ENCODE measurements around the gene MSH3. TPM values are rescaled to one million over a fixed set of nuclear protein-coding genes. Genes with fewer than 3 reads are reported as not detected.

The MSH3 gene
- total RNA-seq, 1 experiment from 2014 or later, result 21.9 TPM

GRCh38 chr5:80704221-80704620 is 49.8 kb downstream of the MSH3 start:
- TF ChIP-seq CTCF (IDR thresholded peaks at IDR 0.05; ENCODE audit: unreplicated experiment), result no peak
- H3K36me3 Mint-ChIP-seq (ENCODE audit: insufficient read depth, unreplicated experiment), result peaks cover 24% of the 10 kb centered on the region
- intact Hi-C loops (cut with micrococcal nuclease), result no loop called here
- no peak overlapping the region for H3K27ac Mint-ChIP-seq (ENCODE audit: low read depth, unreplicated experiment)
- no peaks in the 10 kb centered on the region for H3K27me3 Mint-ChIP-seq (ENCODE audit: insufficient read depth, unreplicated experiment)
- DNase-seq (ENCODE audit: unreplicated experiment), result no peak
- ChIA-PET POLR2A (no interaction called here), CTCF (interaction anchor here (1.2 kb wide), 1 partner anchor 11 kb away, joined by 3 read pairs; no protein-coding TSS in a partner anchor)
- H3K4me1 Mint-ChIP-seq (ENCODE audit: insufficient read depth, unreplicated experiment), result no peaks in the 10 kb centered on the region
- no peaks in the 10 kb centered on the region for H3K9me3 Mint-ChIP-seq (ENCODE audit: unreplicated experiment)
- BruUV-seq (replicated peaks), result no TSS peak
- H3K4me3 Mint-ChIP-seq (ENCODE audit: unreplicated experiment), result no peak overlapping the region

- no peaks in the 10 kb centered on the region for H3K27me3 Mint-ChIP-seq (ENCODE audit: insufficient read depth, unreplicated experiment)
- ChIA-PET POLR2A (interaction anchor here (1.4 to 1.8 kb wide), 2 partner anchors 9 to 12 kb away, joined by 3 to 5 read pairs; no protein-coding TSS in a partner anchor), CTCF (interaction anchor here (0.6 to 1.2 kb wide), 5 partner anchors 10 to 83 kb away, joined by 3 to 5 read pairs (median 3); no protein-coding TSS in a partner anchor)
- H3K36me3 Mint-ChIP-seq (ENCODE audit: insufficient read depth, unreplicated experiment), result peaks cover 26% of the 10 kb centered on the region
- TF ChIP-seq CTCF (IDR thresholded peaks at IDR 0.05; ENCODE audit: unreplicated experiment), result no peak
- intact Hi-C loops (cut with micrococcal nuclease), result no loop called here
- no peak overlapping the region for H3K27ac Mint-ChIP-seq (ENCODE audit: low read depth, unreplicated experiment)
- BruUV-seq (replicated peaks), result no TSS peak
- H3K4me3 Mint-ChIP-seq (ENCODE audit: unreplicated experiment), result no peak overlapping the region
- H3K4me1 Mint-ChIP-seq (ENCODE audit: insufficient read depth, unreplicated experiment), result no peaks in the 10 kb centered on the region
- no peaks in the 10 kb centered on the region for H3K9me3 Mint-ChIP-seq (ENCODE audit: unreplicated experiment)
- no peak for DNase-seq (ENCODE audit: unreplicated experiment)
These were observed 50.8 kb downstream of the MSH3 start for GRCh38 chr5:80705216-80705769.

GRCh38 chr5:80705801-80706200 is 51.3 kb downstream of the MSH3 start:
- BruUV-seq (replicated peaks), result no TSS peak
- no peaks in the 10 kb centered on the region for H3K27me3 Mint-ChIP-seq (ENCODE audit: insufficient read depth, unreplicated experiment)
- TF ChIP-seq CTCF (IDR thresholded peaks at IDR 0.05; ENCODE audit: unreplicated experiment), result no peak
- H3K4me1 Mint-ChIP-seq (ENCODE audit: insufficient read depth, unreplicated experiment), result no peaks in the 10 kb centered on the region
- ChIA-PET CTCF (interaction anchor here (0.6 kb wide), 2 partner anchors 11 to 83 kb away, joined by 3 read pairs; no protein-coding TSS in a partner anchor), POLR2A (interaction anchor here (1.4 to 1.8 kb wide), 2 partner anchors 9 to 11 kb away, joined by 3 to 5 read pairs; no protein-coding TSS in a partner anchor)
- no peak overlapping the region for H3K27ac Mint-ChIP-seq (ENCODE audit: low read depth, unreplicated experiment)
- H3K9me3 Mint-ChIP-seq (ENCODE audit: unreplicated experiment), result no peaks in the 10 kb centered on the region
- no peak for DNase-seq (ENCODE audit: unreplicated experiment)
- H3K4me3 Mint-ChIP-seq (ENCODE audit: unreplicated experiment), result no peak overlapping the region
- intact Hi-C loops (cut with micrococcal nuclease), result no loop called here
- H3K36me3 Mint-ChIP-seq (ENCODE audit: insufficient read depth, unreplicated experiment), result peaks cover 21% of the 10 kb centered on the region

- TF ChIP-seq CTCF (IDR thresholded peaks at IDR 0.05; ENCODE audit: unreplicated experiment), result no peak
- ChIA-PET POLR2A (interaction anchor here (1.4 kb wide), 1 partner anchor 10 kb away, joined by 3 read pairs; no protein-coding TSS in a partner anchor), CTCF (interaction anchor here (0.7 kb wide), 1 partner anchor 441 kb away, joined by 3 read pairs; no protein-coding TSS in a partner anchor)
- H3K4me3 Mint-ChIP-seq (ENCODE audit: unreplicated experiment), result no peak overlapping the region
- H3K36me3 Mint-ChIP-seq (ENCODE audit: insufficient read depth, unreplicated experiment), result peaks cover 26% of the 10 kb centered on the region
- intact Hi-C loops (cut with micrococcal nuclease), result no loop called here
- no peaks in the 10 kb centered on the region for H3K4me1 Mint-ChIP-seq (ENCODE audit: insufficient read depth, unreplicated experiment)
- no peaks in the 10 kb centered on the region for H3K9me3 Mint-ChIP-seq (ENCODE audit: unreplicated experiment)
- BruUV-seq (replicated peaks), result no TSS peak
- H3K27me3 Mint-ChIP-seq (ENCODE audit: insufficient read depth, unreplicated experiment), result no peaks in the 10 kb centered on the region
- H3K27ac Mint-ChIP-seq (ENCODE audit: low read depth, unreplicated experiment), result no peak overlapping the region
- DNase-seq (ENCODE audit: unreplicated experiment), result no peak
These were observed 52.5 kb downstream of the MSH3 start for GRCh38 chr5:80706835-80707447.

Data from MCF 10A (cell line).